ENCODE results near the gene USP22.

DNA sequence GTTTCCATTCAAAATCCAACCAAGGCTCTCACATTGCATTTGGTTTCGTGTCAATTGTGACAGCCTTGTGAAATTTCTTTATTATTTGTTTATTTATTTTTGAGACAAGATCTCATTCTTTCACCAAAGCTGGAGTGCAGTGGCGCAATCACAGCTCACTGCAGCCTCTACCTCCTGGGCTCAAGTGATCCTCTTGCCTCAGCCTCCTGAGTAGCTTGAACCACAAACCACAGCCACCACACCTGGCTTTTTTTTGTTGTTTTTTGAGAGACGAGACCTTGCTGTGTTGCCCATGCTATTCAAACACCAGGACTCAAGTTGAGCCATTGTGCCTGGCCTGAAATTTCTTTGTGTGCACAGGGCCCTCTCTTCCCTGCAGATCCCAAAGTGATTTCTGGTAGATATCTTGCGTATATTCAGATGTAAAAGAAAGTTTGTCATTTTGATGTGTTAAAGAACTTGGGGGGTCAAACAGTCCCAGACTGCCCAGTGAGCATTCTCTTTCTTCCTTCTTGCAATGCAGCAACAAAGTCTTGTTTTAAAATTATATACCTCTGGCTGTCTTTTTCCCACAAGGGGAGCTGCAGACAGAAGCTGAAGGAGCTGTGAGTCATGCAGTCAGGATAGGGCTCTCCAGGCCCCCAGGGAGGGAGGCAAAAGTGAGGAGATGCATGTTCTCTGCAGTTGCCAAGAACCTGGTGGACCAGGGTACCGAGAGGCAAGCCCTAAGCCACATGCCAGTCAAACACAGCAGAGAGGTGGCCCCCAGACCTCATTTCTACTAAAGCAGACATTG is 15.5 kb upstream of the USP22 start:
- TF ChIP-seq, protein P1, sequence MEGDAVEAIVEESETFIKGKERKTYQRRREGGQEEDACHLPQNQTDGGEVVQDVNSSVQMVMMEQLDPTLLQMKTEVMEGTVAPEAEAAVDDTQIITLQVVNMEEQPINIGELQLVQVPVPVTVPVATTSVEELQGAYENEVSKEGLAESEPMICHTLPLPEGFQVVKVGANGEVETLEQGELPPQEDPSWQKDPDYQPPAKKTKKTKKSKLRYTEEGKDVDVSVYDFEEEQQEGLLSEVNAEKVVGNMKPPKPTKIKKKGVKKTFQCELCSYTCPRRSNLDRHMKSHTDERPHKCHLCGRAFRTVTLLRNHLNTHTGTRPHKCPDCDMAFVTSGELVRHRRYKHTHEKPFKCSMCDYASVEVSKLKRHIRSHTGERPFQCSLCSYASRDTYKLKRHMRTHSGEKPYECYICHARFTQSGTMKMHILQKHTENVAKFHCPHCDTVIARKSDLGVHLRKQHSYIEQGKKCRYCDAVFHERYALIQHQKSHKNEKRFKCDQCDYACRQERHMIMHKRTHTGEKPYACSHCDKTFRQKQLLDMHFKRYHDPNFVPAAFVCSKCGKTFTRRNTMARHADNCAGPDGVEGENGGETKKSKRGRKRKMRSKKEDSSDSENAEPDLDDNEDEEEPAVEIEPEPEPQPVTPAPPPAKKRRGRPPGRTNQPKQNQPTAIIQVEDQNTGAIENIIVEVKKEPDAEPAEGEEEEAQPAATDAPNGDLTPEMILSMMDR (conservative IDR thresholded peaks at IDR 0.05; ENCODE audit: low read depth in 2 of 2) = no peak
- TF ChIP-seq, protein P2, sequence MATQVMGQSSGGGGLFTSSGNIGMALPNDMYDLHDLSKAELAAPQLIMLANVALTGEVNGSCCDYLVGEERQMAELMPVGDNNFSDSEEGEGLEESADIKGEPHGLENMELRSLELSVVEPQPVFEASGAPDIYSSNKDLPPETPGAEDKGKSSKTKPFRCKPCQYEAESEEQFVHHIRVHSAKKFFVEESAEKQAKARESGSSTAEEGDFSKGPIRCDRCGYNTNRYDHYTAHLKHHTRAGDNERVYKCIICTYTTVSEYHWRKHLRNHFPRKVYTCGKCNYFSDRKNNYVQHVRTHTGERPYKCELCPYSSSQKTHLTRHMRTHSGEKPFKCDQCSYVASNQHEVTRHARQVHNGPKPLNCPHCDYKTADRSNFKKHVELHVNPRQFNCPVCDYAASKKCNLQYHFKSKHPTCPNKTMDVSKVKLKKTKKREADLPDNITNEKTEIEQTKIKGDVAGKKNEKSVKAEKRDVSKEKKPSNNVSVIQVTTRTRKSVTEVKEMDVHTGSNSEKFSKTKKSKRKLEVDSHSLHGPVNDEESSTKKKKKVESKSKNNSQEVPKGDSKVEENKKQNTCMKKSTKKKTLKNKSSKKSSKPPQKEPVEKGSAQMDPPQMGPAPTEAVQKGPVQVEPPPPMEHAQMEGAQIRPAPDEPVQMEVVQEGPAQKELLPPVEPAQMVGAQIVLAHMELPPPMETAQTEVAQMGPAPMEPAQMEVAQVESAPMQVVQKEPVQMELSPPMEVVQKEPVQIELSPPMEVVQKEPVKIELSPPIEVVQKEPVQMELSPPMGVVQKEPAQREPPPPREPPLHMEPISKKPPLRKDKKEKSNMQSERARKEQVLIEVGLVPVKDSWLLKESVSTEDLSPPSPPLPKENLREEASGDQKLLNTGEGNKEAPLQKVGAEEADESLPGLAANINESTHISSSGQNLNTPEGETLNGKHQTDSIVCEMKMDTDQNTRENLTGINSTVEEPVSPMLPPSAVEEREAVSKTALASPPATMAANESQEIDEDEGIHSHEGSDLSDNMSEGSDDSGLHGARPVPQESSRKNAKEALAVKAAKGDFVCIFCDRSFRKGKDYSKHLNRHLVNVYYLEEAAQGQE (IDR thresholded peaks at IDR 0.05; ENCODE audit: unreplicated experiment) = no peak
- no peak for TF ChIP-seq EZH2 (IDR thresholded peaks at IDR 0.05; ENCODE audit: low read depth, unreplicated experiment)
- TF ChIP-seq ZNF331 (CRISPR knock-in tag; IDR thresholded peaks at IDR 0.05; ENCODE audit: low read depth) = no peak

All from GM23338 (cell line).